DOHH2 (cell line): ENCODE results near the gene KCNH3.

ENCODE experiments used
- CTCF ChIP-seq: fragments of 200-600 bp; sonication (generic); IDR thresholded peaks from one replicate; pipeline ENCODE4 v1.5.1; 2014; ENCODE audit warnings: antibody characterized with exemption, mild to moderate bottlenecking, low read depth, low read length; ENCODE audit not compliant: poor library complexity, severe bottlenecking
- EZH2phosphoT487 ChIP-seq: fragments of 200-600 bp; sonication (generic); IDR thresholded peaks from 2 replicates; pipeline ENCODE4 v1.6.1; 2017; ENCODE audit warnings: borderline replicate concordance, mild to moderate bottlenecking, antibody characterized with exemption, low read length, moderate library complexity, mixed read lengths

GRCh38 chr12:49556391-49557186, 17.8 kb downstream of the KCNH3 start:
- TF ChIP-seq CTCF, result no peak
- TF ChIP-seq EZH2phosphoT487, result no peak
